ENCODE measurements around the gene CLDN24.

CLDN24 gene

DNA sequence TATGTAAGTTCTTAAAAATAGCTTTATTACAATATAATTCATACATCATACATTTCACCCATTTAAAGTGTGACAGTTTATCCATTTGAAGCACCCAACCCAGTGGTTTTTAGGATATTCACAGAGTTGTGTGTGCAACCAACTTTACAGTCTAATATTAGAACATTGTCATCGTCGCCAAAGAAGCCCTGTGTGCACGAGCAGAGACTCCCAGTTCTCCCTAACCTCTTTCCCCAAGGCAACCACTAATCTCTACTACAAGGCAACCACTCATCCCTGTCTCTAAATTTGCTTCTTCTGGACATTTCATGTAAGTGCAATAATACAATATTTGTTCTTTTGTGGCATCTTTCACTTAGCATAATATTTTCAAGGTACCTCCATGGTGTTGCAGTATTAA, 49.8 kb downstream of the CLDN24 start:
- DNase-seq = no peak
